ENCODE measurements around the gene SLC16A5.
A peak's percentile ranks its signal among the peaks of the same experiment; 100 is the strongest.
"Not testable (repeated sequence)": the region's sequence is repeated elsewhere in the genome, so short reads cannot be mapped to it uniquely, and the experiment has no call there.

Gene SLC16A5

GRCh38 chr17:75135946-75136345 is 48.2 kb downstream of the SLC16A5 start:
- DNase-seq, result no peak

- not testable (repeated sequence) for DNase-seq
Observed at GRCh38 chr17:75137762-75138161, 50.0 kb downstream of the SLC16A5 start.

GRCh38 chr17:75138519-75138918 is 50.8 kb downstream of the SLC16A5 start:
- no peak for DNase-seq

GRCh38 chr17:75142236-75142971 is 54.6 kb downstream of the SLC16A5 start:
- no peak for DNase-seq

- DNase-seq, result no peak
Observed at GRCh38 chr17:75144816-75145512, 57.2 kb downstream of the SLC16A5 start.

GRCh38 chr17:75146592-75146991 is 58.8 kb downstream of the SLC16A5 start:
- no peak for DNase-seq

GRCh38 chr17:75147878-75148546 is 60.3 kb downstream of the SLC16A5 start:
- no peak for DNase-seq

- DNase-seq, result no peak
Observed at GRCh38 chr17:75151930-75152329, 64.2 kb downstream of the SLC16A5 start.

GRCh38 chr17:75152523-75152921 is 64.8 kb downstream of the SLC16A5 start:
- DNase-seq, result no peak

GRCh38 chr17:75152922-75153779 is 65.4 kb downstream of the SLC16A5 start:
- DNase-seq, result peak in 1 of 5 donors; percentile 24

- peak in 1 of 5 donors; percentile 38 for DNase-seq
Observed at GRCh38 chr17:75153780-75154194, 66.0 kb downstream of the SLC16A5 start.

GRCh38 chr17:75154195-75155106 is 66.7 kb downstream of the SLC16A5 start, which contains the start of gene JPT1:
Gene JPT1, minus strand, starts transcription at chr17:75154512. Its CDS starts 115 bp downstream, at chr17:75154397.
- peak; percentile 95 to 99 (median 98) for DNase-seq

GRCh38 chr17:75155191-75155601 is 67.4 kb downstream of the SLC16A5 start:
- no peak for DNase-seq

All from T-helper 1 cell (primary cell).